ENCODE data around the gene SGSH. TPM values are rescaled to one million over a fixed set of nuclear protein-coding genes. Genes with fewer than 3 reads are reported as not detected.
"Not testable (repeated sequence)": the region's sequence is repeated elsewhere in the genome, so short reads cannot be mapped to it uniquely, and the experiment has no call there.

The SGSH gene
- total and polyA plus RNA-seq, 4 donors: 6.5 to 37.3 (median 23.0) TPM

- no peaks in the 10 kb centered on the region for H3K4me1 ChIP-seq (ENCODE audit: control insufficient read depth, insufficient read depth, low read length)
- no peaks in the 10 kb centered on the region for H3K27me3 ChIP-seq (ENCODE audit: control insufficient read depth, insufficient read depth, low read length)
- H3K36me3 ChIP-seq (ENCODE audit: control insufficient read depth, insufficient read depth, low read length): peaks cover 89% of the 10 kb centered on the region
- no peak overlapping the region for H3K27ac ChIP-seq (ENCODE audit: low read depth, low read length)
- WGBS (ENCODE audit: insufficient coverage): 91% methylated on average over 27 of the region's 27 CpGs
- H3K9me3 ChIP-seq (ENCODE audit: control insufficient read depth, insufficient read depth, low read length): no peaks in the 10 kb centered on the region
- no peak for DNase-seq (ENCODE audit: low read depth in 4 of 6, low spot score in 6 of 6)
- no peak overlapping the region for H3K4me3 ChIP-seq (ENCODE audit: low read depth, low read length)
Measured at GRCh38 chr17:80245566-80246265, 25.6 kb upstream of the SGSH start.

DNA sequence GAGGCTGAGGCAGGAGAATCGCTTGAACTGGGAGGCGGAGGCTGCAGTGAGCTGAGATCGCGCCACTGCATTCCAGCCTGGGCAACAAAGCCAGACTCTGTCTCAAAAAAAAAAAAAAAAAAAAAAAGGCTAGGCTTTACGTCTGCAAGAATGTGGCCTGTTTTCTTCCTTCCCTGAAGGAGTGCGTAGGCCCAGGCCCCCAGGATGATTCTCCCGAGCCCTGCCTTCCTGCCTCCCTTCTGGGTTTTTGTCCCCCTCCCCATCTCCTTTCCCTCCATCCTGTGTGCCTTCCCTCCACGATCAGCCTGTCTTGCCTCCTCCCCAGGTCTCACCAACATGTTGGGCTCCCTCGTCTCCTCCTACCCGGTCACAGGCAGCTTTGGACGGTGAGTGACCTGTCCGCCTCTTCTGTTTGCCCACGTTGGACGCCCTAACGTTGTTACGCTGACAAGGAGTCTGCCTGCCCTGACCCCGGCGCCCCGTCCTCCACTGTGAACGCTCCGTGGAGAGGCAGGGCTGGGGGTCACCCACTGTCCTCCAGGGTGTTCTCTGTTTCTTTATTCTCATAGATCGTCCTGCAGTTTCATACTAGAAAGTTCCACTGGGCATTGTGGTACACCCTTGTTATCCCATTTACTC, 24.9 kb upstream of the SGSH start:
- H3K27ac ChIP-seq (ENCODE audit: low read depth, low read length): no peak overlapping the region
- H3K4me3 ChIP-seq (ENCODE audit: low read depth, low read length): no peak overlapping the region
- no peaks in the 10 kb centered on the region for H3K27me3 ChIP-seq (ENCODE audit: control insufficient read depth, insufficient read depth, low read length)
- no peaks in the 10 kb centered on the region for H3K9me3 ChIP-seq (ENCODE audit: control insufficient read depth, insufficient read depth, low read length)
- H3K4me1 ChIP-seq (ENCODE audit: control insufficient read depth, insufficient read depth, low read length): no peaks in the 10 kb centered on the region
- H3K36me3 ChIP-seq (ENCODE audit: control insufficient read depth, insufficient read depth, low read length): peaks cover 89% of the 10 kb centered on the region
- 86% methylated on average over 21 of the region's 22 CpGs for WGBS (ENCODE audit: insufficient coverage)
- no peak for DNase-seq (ENCODE audit: low read depth in 4 of 6, low spot score in 6 of 6)

DNA sequence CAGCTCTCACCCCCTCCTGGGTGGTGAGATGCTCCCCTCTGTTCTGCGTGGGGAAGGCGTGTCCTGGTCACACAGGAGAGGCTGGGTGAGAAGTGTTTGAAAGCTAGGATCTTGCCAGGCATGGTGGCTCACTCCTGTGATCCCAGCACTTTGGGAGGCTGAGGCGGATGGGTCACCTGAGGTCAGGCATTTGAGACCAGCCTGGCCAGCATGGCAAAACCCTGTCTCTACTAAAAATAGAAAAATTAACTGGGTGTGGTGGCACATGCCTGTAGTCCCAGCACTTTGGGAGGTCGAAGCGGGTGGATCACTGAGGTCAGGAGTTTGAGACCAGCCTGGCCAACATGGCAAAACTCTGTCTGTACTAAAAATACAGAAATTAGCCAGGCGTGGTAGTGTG, 24.3 kb upstream of the SGSH start:
- not testable (repeated sequence) for H3K4me1 ChIP-seq (ENCODE audit: control insufficient read depth, insufficient read depth, low read length); DNase-seq (ENCODE audit: low read depth in 4 of 6, low spot score in 6 of 6); H3K27me3 ChIP-seq (ENCODE audit: control insufficient read depth, insufficient read depth, low read length); H3K9me3 ChIP-seq (ENCODE audit: control insufficient read depth, insufficient read depth, low read length); H3K4me3 ChIP-seq (ENCODE audit: low read depth, low read length); H3K27ac ChIP-seq (ENCODE audit: low read depth, low read length)
- 96% methylated on average over 5 of the region's 6 CpGs for WGBS (ENCODE audit: insufficient coverage)
- H3K36me3 ChIP-seq (ENCODE audit: control insufficient read depth, insufficient read depth, low read length): peaks cover 89% of the 10 kb centered on the region

DNA sequence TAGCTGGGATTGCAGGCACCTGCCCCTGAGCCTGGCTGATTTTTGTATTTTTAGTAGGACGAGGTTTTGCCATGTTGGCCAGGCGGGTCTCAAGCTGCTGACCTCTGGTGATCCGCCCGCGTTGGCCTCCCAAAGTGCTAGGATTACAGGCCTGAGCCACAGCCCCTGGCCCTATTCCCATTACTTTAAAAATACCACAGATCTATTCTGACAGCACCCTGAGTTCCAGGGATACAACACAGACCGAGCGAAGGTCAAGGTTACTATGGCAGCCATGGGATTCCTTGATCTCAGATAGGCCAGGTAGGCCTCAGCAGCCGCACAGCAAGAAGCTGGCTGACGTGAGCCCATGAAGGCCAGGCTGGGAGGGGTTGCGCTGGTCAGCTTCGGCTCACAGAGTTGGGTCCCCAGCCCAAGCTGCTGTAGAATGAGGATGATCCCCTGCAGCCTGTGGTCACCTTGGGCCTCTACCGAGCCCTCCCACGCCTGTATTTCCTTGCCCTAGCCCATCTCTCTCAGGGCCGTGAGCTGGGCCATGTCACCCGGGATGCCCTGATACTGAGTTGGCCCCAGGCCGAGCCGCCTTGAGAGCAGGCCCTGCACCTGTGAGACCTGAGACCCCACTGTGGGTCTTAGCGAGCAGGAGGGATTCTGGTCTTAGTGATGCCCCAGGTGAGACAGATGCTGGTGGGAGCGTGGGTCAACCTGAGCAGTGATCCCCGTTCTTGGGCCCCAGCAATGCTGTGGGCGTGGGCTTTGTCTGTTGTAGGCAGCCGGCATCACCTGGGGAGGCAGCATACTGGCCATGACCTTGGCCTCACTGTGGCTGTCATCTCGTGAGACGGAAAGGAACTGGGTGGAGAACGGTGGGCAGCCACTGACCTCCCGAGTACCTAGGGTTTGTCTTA, 23.6 kb upstream of the SGSH start:
- DNase-seq (ENCODE audit: low read depth in 4 of 6, low spot score in 6 of 6): no peak
- 95% methylated on average over 24 of the region's 26 CpGs for WGBS (ENCODE audit: insufficient coverage)
- Histone ChIP-seq H3K27me3 (ENCODE audit: control insufficient read depth, insufficient read depth, low read length) (no peaks in the 10 kb centered on the region), H3K27ac (ENCODE audit: low read depth, low read length) (no peak overlapping the region), H3K4me3 (ENCODE audit: low read depth, low read length) (no peak overlapping the region), H3K36me3 (ENCODE audit: control insufficient read depth, insufficient read depth, low read length) (peaks cover 87% of the 10 kb centered on the region), H3K9me3 (ENCODE audit: control insufficient read depth, insufficient read depth, low read length) (no peaks in the 10 kb centered on the region), H3K4me1 (ENCODE audit: control insufficient read depth, insufficient read depth, low read length) (no peaks in the 10 kb centered on the region)

GRCh38 chr17:80242505-80242904, 22.4 kb upstream of the SGSH start:
- Histone ChIP-seq H3K4me1 (ENCODE audit: control insufficient read depth, insufficient read depth, low read length) (no peaks in the 10 kb centered on the region), H3K4me3 (ENCODE audit: low read depth, low read length) (no peak overlapping the region), H3K9me3 (ENCODE audit: control insufficient read depth, insufficient read depth, low read length) (no peaks in the 10 kb centered on the region), H3K36me3 (ENCODE audit: control insufficient read depth, insufficient read depth, low read length) (peaks cover 85% of the 10 kb centered on the region), H3K27ac (ENCODE audit: low read depth, low read length) (no peak overlapping the region), H3K27me3 (ENCODE audit: control insufficient read depth, insufficient read depth, low read length) (no peaks in the 10 kb centered on the region)
- no peak for DNase-seq (ENCODE audit: low read depth in 4 of 6, low spot score in 6 of 6)
- WGBS (ENCODE audit: insufficient coverage): 76% methylated on average over 13 of the region's 14 CpGs

DNA sequence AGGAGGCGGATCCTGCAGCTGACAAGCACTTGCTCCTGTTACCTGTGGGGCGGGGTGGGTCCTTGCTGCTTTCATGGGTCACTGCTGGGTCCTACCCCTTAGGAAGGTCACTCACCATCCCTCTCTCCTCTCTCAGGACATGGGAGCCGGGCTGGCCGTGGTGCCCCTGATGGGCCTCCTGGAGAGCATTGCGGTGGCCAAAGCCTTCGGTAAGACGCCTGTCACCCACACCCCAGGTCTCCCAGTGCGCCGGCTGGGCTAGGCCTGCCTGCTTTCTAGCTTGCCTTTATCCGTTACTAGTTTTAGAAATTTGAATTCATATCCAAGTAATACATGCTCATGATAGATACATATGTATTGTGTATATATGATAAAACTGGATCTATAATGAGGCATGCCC, 17.3 kb upstream of the SGSH start:
- peaks cover 69% of the 10 kb centered on the region for H3K36me3 ChIP-seq (ENCODE audit: control insufficient read depth, insufficient read depth, low read length)
- no peaks in the 10 kb centered on the region for H3K4me1 ChIP-seq (ENCODE audit: control insufficient read depth, insufficient read depth, low read length)
- no peaks in the 10 kb centered on the region for H3K27me3 ChIP-seq (ENCODE audit: control insufficient read depth, insufficient read depth, low read length)
- DNase-seq (ENCODE audit: low read depth in 4 of 6, low spot score in 6 of 6): no peak
- peaks cover 4% of the 10 kb centered on the region for H3K9me3 ChIP-seq (ENCODE audit: control insufficient read depth, insufficient read depth, low read length)
- no peak overlapping the region for H3K4me3 ChIP-seq (ENCODE audit: low read depth, low read length)
- WGBS (ENCODE audit: insufficient coverage): 98% methylated on average over 5 of the region's 10 CpGs
- no peak overlapping the region for H3K27ac ChIP-seq (ENCODE audit: low read depth, low read length)

DNA sequence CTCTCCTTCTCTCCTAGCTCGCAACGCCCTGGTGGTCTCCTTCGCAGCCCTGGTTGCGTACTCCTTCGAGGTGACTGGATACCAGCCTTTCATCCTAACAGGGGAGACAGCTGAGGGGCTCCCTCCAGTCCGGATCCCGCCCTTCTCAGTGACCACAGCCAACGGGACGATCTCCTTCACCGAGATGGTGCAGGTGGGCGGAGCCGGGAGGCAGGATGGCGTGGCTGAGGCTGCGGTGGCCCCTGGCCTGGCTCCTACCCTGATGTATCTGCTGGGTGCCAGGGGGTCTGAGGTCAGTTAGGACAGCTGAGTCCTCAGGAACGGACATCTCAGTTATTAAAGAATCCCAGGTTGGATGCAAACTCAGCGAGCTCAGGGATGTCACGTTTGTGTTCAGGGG, 16.8 kb upstream of the SGSH start:
- Histone ChIP-seq H3K4me3 (ENCODE audit: low read depth, low read length) (no peak overlapping the region), H3K27me3 (ENCODE audit: control insufficient read depth, insufficient read depth, low read length) (no peaks in the 10 kb centered on the region), H3K27ac (ENCODE audit: low read depth, low read length) (no peak overlapping the region), H3K4me1 (ENCODE audit: control insufficient read depth, insufficient read depth, low read length) (no peaks in the 10 kb centered on the region), H3K36me3 (ENCODE audit: control insufficient read depth, insufficient read depth, low read length) (peaks cover 68% of the 10 kb centered on the region), H3K9me3 (ENCODE audit: control insufficient read depth, insufficient read depth, low read length) (peaks cover 4% of the 10 kb centered on the region)
- DNase-seq (ENCODE audit: low read depth in 4 of 6, low spot score in 6 of 6): no peak
- WGBS (ENCODE audit: insufficient coverage): 84% methylated on average over 17 of the region's 17 CpGs

DNA sequence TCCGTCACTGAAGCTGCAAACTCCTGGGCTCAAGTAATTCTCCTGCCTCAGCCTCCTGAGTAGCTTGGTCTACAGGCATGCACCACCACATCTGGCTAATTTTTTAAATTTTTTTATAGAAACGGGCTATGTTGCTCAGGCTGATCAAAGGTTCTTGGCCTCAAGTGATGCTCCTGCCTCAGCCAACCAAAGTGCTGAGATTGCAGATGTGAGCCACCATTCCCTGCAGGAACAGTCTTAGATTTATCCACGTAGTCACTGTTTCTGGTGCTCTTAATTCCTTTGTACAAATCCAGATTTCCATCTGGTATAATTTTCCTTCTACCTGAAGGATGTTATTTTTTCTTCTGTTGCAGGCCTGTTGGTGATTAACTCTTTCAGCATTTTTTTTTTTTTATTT, 13.1 kb upstream of the SGSH start:
- Histone ChIP-seq H3K4me3 (ENCODE audit: low read depth, low read length) (no peak overlapping the region), H3K27me3 (ENCODE audit: control insufficient read depth, insufficient read depth, low read length) (no peaks in the 10 kb centered on the region), H3K27ac (ENCODE audit: low read depth, low read length) (no peak overlapping the region), H3K36me3 (ENCODE audit: control insufficient read depth, insufficient read depth, low read length) (peaks cover 52% of the 10 kb centered on the region), H3K9me3 (ENCODE audit: control insufficient read depth, insufficient read depth, low read length) (peaks cover 4% of the 10 kb centered on the region), H3K4me1 (ENCODE audit: control insufficient read depth, insufficient read depth, low read length) (no peaks in the 10 kb centered on the region)
- DNase-seq (ENCODE audit: low read depth in 4 of 6, low spot score in 6 of 6): no peak
- WGBS (ENCODE audit: insufficient coverage): 100% methylated on average over 2 of the region's 3 CpGs

DNA sequence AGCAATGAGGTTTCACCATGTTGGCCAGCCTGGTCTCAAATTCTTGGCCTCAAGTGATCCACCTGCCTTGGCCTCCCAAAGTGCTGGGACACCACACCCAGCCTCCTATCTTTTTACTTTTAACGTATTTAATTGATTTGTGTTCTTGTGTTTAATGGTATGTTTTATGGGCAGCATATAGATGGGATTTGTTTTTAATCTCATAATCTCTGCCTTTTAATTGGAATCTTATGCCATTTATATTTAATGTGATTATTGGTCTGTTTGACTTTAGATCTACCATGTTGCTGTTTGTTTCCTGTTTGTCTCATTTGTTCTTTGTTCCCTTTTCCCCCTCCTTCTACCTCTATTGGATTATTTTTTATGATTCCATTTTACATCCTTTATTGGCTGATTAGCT, 12.3 kb upstream of the SGSH start:
- Histone ChIP-seq H3K36me3 (ENCODE audit: control insufficient read depth, insufficient read depth, low read length) (peaks cover 52% of the 10 kb centered on the region), H3K4me1 (ENCODE audit: control insufficient read depth, insufficient read depth, low read length) (no peaks in the 10 kb centered on the region)
- no CpG with 5 or more reads among the region's 1 CpG for WGBS (ENCODE audit: insufficient coverage)

More for the DNA sequence above, 12.3 kb upstream of the SGSH start:
- no peak for DNase-seq (ENCODE audit: low read depth in 4 of 6, low spot score in 6 of 6)
- H3K27me3 ChIP-seq (ENCODE audit: control insufficient read depth, insufficient read depth, low read length): no peaks in the 10 kb centered on the region
- no peak overlapping the region for H3K27ac ChIP-seq (ENCODE audit: low read depth, low read length)
- H3K9me3 ChIP-seq (ENCODE audit: control insufficient read depth, insufficient read depth, low read length): peaks cover 4% of the 10 kb centered on the region
- H3K4me3 ChIP-seq (ENCODE audit: low read depth, low read length): no peak overlapping the region
